ENCODE results near the gene VSIG2.

VSIG2 gene

GRCh38 chr11:124756033-124756752 is 4.1 kb upstream of the VSIG2 start:
- Histone ChIP-seq H3K4me1 (ENCODE audit: insufficient read depth, low read length) (no peaks in the 10 kb centered on the region), H3K27me3 (ENCODE audit: insufficient read depth, low read length, poor library complexity) (no peaks in the 10 kb centered on the region)
- DNase-seq: no peak

DNA sequence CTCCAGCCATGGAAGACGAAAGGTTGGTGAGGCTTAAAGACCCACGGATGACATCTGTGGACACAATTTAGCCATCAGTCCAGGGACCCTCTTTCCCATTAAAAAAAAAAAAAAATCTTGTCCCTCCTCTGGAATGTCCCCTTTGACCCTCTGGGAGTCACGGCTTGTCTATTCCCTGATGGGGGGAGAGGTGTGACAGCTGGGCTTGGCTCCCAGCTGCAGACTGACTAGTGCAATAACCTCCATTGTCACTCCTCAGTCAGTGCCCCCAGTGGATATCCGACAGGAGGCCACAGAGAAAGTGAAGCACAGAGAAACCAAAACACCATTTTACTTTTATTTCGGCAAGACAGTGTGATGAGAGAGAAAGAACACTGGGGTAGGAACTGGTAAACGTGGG is 2.7 kb upstream of the VSIG2 start:
- H3K79me2 ChIP-seq (ENCODE audit: insufficient read depth, low read length): no peaks in the 10 kb centered on the region
- no peaks in the 10 kb centered on the region for H3K36me3 ChIP-seq (ENCODE audit: insufficient read depth, low read length)
- DNase-seq: no peak
- H3K4me1 ChIP-seq (ENCODE audit: insufficient read depth, low read length): no peaks in the 10 kb centered on the region
- H3K27ac ChIP-seq (ENCODE audit: low read length): no peak overlapping the region
- no peak overlapping the region for H3K4me3 ChIP-seq (ENCODE audit: low read depth in 1 of 2, low read length in 2 of 2)
- H4K20me1 ChIP-seq (ENCODE audit: insufficient read depth, low read length): peaks cover 6% of the 10 kb centered on the region; the same call in 1 of the 2 replicates
- no peaks in the 10 kb centered on the region for H3K9me3 ChIP-seq (ENCODE audit: insufficient read depth, low read length, severe bottlenecking)
- no peak overlapping the region for H3K9ac ChIP-seq (ENCODE audit: low read depth, low read length)
- no peak overlapping the region for H3K4me2 ChIP-seq (ENCODE audit: insufficient read depth, low read length)
- no peak overlapping the region for H2AFZ ChIP-seq (ENCODE audit: low read depth, low read length)
- H3K27me3 ChIP-seq (ENCODE audit: insufficient read depth, low read length, poor library complexity): no peaks in the 10 kb centered on the region
- TF ChIP-seq EZH2 (IDR thresholded peaks at IDR 0.05; ENCODE audit: borderline replicate concordance, low read depth, low read length, severe bottlenecking): no peak
- TF ChIP-seq, protein P1, sequence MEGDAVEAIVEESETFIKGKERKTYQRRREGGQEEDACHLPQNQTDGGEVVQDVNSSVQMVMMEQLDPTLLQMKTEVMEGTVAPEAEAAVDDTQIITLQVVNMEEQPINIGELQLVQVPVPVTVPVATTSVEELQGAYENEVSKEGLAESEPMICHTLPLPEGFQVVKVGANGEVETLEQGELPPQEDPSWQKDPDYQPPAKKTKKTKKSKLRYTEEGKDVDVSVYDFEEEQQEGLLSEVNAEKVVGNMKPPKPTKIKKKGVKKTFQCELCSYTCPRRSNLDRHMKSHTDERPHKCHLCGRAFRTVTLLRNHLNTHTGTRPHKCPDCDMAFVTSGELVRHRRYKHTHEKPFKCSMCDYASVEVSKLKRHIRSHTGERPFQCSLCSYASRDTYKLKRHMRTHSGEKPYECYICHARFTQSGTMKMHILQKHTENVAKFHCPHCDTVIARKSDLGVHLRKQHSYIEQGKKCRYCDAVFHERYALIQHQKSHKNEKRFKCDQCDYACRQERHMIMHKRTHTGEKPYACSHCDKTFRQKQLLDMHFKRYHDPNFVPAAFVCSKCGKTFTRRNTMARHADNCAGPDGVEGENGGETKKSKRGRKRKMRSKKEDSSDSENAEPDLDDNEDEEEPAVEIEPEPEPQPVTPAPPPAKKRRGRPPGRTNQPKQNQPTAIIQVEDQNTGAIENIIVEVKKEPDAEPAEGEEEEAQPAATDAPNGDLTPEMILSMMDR (IDR thresholded peaks at IDR 0.05; ENCODE audit: borderline replicate concordance, extremely low read depth, low read length, poor library complexity, severe bottlenecking): no peak
- no peak for ATAC-seq (ENCODE audit: insufficient read depth, low read depth)

More at GRCh38 chr11:124756033-124756752, 4.1 kb upstream of the VSIG2 start:
- Histone ChIP-seq H3K4me2 (ENCODE audit: insufficient read depth, low read length) (no peak overlapping the region), H2AFZ (ENCODE audit: low read depth, low read length) (no peak overlapping the region), H3K4me3 (ENCODE audit: low read depth in 1 of 2, low read length in 2 of 2) (no peak overlapping the region), H3K9me3 (ENCODE audit: insufficient read depth, low read length, severe bottlenecking) (no peaks in the 10 kb centered on the region), H3K9ac (ENCODE audit: low read depth, low read length) (no peak overlapping the region), H3K27ac (ENCODE audit: low read length) (no peak overlapping the region), H3K79me2 (ENCODE audit: insufficient read depth, low read length) (no peaks in the 10 kb centered on the region), H3K36me3 (ENCODE audit: insufficient read depth, low read length) (no peaks in the 10 kb centered on the region), H4K20me1 (ENCODE audit: insufficient read depth, low read length) (peaks cover 6% of the 10 kb centered on the region; the same call in 1 of the 2 replicates)
- TF ChIP-seq EZH2 (IDR thresholded peaks at IDR 0.05; ENCODE audit: borderline replicate concordance, low read depth, low read length, severe bottlenecking): no peak
- TF ChIP-seq, protein P1 (IDR thresholded peaks at IDR 0.05; ENCODE audit: borderline replicate concordance, extremely low read depth, low read length, poor library complexity, severe bottlenecking): no peak
- no peak for ATAC-seq (ENCODE audit: insufficient read depth, low read depth)

GRCh38 chr11:124754309-124754708 is 2.3 kb upstream of the VSIG2 start:
- H2AFZ ChIP-seq (ENCODE audit: low read depth, low read length): no peak overlapping the region
- H3K9me3 ChIP-seq (ENCODE audit: insufficient read depth, low read length, severe bottlenecking): no peaks in the 10 kb centered on the region
- no peak overlapping the region for H3K4me2 ChIP-seq (ENCODE audit: insufficient read depth, low read length)
- peaks cover 10% of the 10 kb centered on the region; the same call in 1 of the 2 replicates for H4K20me1 ChIP-seq (ENCODE audit: insufficient read depth, low read length)
- H3K36me3 ChIP-seq (ENCODE audit: insufficient read depth, low read length): no peaks in the 10 kb centered on the region
- no peaks in the 10 kb centered on the region for H3K79me2 ChIP-seq (ENCODE audit: insufficient read depth, low read length)
- peaks cover 3% of the 10 kb centered on the region for H3K27me3 ChIP-seq (ENCODE audit: insufficient read depth, low read length, poor library complexity)
- TF ChIP-seq EZH2 (IDR thresholded peaks at IDR 0.05; ENCODE audit: borderline replicate concordance, low read depth, low read length, severe bottlenecking): no peak
- TF ChIP-seq, protein P1 (IDR thresholded peaks at IDR 0.05; ENCODE audit: borderline replicate concordance, extremely low read depth, low read length, poor library complexity, severe bottlenecking): no peak
- no peaks in the 10 kb centered on the region for H3K4me1 ChIP-seq (ENCODE audit: insufficient read depth, low read length)
- no peak overlapping the region for H3K9ac ChIP-seq (ENCODE audit: low read depth, low read length)
- no peak overlapping the region for H3K4me3 ChIP-seq (ENCODE audit: low read depth in 1 of 2, low read length in 2 of 2)
- no peak overlapping the region for H3K27ac ChIP-seq (ENCODE audit: low read length)
- ATAC-seq (ENCODE audit: insufficient read depth, low read depth) (no peak), DNase-seq (no peak)

All from DND-41 (cell line).